ENCODE results near the gene P2RX5. TPM values are rescaled to one million over a fixed set of nuclear protein-coding genes. Genes with fewer than 3 reads are reported as not detected.
"Not testable (repeated sequence)": the region's sequence is repeated elsewhere in the genome, so short reads cannot be mapped to it uniquely, and the experiment has no call there.

The P2RX5 gene
- total and polyA plus RNA-seq, 10 donors: 62.5 to 313 (median 152) TPM

GRCh38 chr17:3739422-3740124, 43.6 kb upstream of the P2RX5 start:
- Histone ChIP-seq H3K27me3 (replicated peaks in 1 of 7) (no peaks in the 10 kb centered on the region), H3K4me1 (peaks cover 13 to 64% (median 34%) of the 10 kb centered on the region in 6 donors), H3K4me3 (no peak overlapping the region), H3K27ac (peak overlapping the region in 4 of 8 donors; percentile 15 to 79 (median 72)), H3K36me3 (no peaks in the 10 kb centered on the region), H3K9me3 (no peaks in the 10 kb centered on the region)
- intact Hi-C loops (cut with DNase I; ENCODE audit: low total_unique reads): loop anchor here (5.0 to 10.0 kb wide), 2 partner anchors 55 to 88 kb away; no protein-coding TSS in a partner anchor
- TF ChIP-seq POLR2AphosphoS5 (IDR thresholded peaks at IDR 0.05) (no peak), POLR2A (IDR thresholded peaks at IDR 0.05) (no peak)
- TF ChIP-seq, protein P1, sequence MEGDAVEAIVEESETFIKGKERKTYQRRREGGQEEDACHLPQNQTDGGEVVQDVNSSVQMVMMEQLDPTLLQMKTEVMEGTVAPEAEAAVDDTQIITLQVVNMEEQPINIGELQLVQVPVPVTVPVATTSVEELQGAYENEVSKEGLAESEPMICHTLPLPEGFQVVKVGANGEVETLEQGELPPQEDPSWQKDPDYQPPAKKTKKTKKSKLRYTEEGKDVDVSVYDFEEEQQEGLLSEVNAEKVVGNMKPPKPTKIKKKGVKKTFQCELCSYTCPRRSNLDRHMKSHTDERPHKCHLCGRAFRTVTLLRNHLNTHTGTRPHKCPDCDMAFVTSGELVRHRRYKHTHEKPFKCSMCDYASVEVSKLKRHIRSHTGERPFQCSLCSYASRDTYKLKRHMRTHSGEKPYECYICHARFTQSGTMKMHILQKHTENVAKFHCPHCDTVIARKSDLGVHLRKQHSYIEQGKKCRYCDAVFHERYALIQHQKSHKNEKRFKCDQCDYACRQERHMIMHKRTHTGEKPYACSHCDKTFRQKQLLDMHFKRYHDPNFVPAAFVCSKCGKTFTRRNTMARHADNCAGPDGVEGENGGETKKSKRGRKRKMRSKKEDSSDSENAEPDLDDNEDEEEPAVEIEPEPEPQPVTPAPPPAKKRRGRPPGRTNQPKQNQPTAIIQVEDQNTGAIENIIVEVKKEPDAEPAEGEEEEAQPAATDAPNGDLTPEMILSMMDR (IDR thresholded peaks at IDR 0.05 in 8 of 11, conservative IDR thresholded peaks at IDR 0.05 in 3 of 11): no peak
- no peak for DNase-seq
- 87 to 91% (median 89%) methylated on average over 16 of the region's 16 CpGs for WGBS, 5 donors

DNA sequence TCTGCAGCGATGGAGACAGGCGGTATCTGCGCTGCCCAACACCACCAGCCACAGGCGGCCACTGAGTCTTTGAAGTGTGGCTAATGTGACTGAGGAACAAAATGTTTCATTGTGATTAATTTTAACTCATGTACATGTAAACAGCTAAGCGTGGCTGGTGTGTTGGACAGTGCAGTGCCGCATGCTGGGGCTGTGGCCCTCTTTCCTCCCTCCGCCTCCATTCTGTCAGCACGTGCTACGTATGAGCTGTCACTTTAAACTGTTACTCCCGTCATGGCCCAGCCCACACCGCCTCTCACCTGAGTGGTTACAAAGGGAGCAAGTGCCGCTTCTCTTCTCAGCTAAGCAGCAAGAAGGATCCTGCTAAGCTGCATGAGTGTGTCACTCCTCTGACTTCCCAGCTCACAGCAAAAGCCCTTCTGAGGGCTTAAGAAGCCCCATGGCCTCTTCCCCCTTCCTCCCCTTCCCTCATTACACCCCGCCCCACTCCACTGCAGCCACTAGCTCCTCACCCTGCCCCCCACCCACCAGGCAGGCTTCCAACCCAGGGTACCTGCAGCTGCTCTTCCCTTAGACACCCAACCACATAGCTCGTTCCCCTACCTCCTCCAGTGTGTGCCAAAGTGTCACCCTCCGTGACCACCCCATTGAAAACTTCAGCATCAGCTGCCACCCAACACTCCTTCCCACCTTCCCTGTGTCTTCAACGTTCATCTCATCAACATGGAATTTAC, 42.8 kb upstream of the P2RX5 start:
- TF ChIP-seq, protein P1 (IDR thresholded peaks at IDR 0.05 in 8 of 11, conservative IDR thresholded peaks at IDR 0.05 in 3 of 11): no peak
- peak in 1 of 3 donors; percentile 16 for TF ChIP-seq POLR2AphosphoS5 (IDR thresholded peaks at IDR 0.05)

DNA sequence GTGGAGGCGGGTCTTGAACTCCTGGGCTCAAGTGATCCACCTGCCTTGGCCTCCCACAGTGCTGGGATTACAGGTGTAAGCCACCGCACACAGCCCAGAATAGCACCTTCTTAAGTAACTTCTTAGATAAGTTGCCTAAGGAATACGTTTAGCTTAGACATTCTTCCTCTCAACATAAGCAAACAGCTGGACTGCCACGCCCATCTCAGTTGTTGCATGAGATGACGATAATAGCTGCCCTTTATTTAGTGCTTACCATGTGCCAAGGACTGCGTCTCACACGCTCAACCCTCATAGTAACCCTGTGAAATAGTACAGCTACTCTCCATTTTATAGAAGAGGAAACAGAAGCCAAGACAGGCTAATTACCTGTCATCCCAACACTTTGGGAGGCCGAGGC, 39.6 kb upstream of the P2RX5 start:
- no peak overlapping the region for H3K27ac ChIP-seq
- no peak for DNase-seq
- intact Hi-C loops (cut with DNase I; ENCODE audit: low total_unique reads): loop anchor here (5.0 to 10.0 kb wide), 2 partner anchors 51 to 92 kb away; no protein-coding TSS in a partner anchor
- no peaks in the 10 kb centered on the region for H3K9me3 ChIP-seq
- peaks cover 15 to 81% (median 48%) of the 10 kb centered on the region in 6 donors for H3K4me1 ChIP-seq
- no peak overlapping the region for H3K4me3 ChIP-seq
- no peaks in the 10 kb centered on the region for H3K36me3 ChIP-seq
- no peaks in the 10 kb centered on the region for H3K27me3 ChIP-seq (replicated peaks in 1 of 7)
- TF ChIP-seq POLR2AphosphoS5 (IDR thresholded peaks at IDR 0.05): no peak
- no peak for TF ChIP-seq POLR2A (IDR thresholded peaks at IDR 0.05)
- TF ChIP-seq, protein P1 (IDR thresholded peaks at IDR 0.05 in 8 of 11, conservative IDR thresholded peaks at IDR 0.05 in 3 of 11): no peak
- 65 to 77% (median 76%) methylated on average over 8 of the region's 8 CpGs for WGBS, 5 donors

More for the DNA sequence above, 42.8 kb upstream of the P2RX5 start:
- Histone ChIP-seq H3K4me1 (peaks cover 13 to 67% (median 34%) of the 10 kb centered on the region in 6 donors), H3K36me3 (no peaks in the 10 kb centered on the region), H3K27ac (peak overlapping the region in 5 of 8 donors; percentile 13 to 79 (median 71)), H3K4me3 (no peak overlapping the region), H3K9me3 (no peaks in the 10 kb centered on the region), H3K27me3 (replicated peaks in 1 of 7) (no peaks in the 10 kb centered on the region)
- no peak for DNase-seq
- intact Hi-C loops (cut with DNase I; ENCODE audit: low total_unique reads): loop anchor here (5.0 to 10.0 kb wide), 2 partner anchors 54 to 89 kb away; no protein-coding TSS in a partner anchor
- WGBS, 5 donors: 62 to 68% (median 66%) methylated on average over 16 of the region's 16 CpGs

DNA sequence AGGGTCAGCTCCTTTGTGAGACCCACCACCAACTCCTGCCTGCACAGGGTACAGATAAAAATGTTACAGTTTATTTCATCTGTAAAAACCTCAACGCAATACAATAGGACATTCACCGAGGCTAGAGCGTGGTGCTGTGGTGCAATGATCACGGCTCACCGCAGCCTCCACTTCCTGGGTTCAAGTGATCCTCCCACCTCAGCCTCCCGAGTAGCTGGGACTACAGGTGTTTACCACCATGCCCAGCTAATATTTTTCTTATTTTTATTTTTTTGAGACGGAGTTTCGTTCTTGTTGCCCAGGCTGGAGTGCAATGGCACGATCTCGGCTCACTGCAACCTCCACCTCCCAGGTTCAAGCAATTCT, 38.9 kb upstream of the P2RX5 start:
- not testable (repeated sequence) for H3K36me3 ChIP-seq; H3K4me3 ChIP-seq; H3K9me3 ChIP-seq; H3K27ac ChIP-seq; H3K27me3 ChIP-seq (replicated peaks in 1 of 7); DNase-seq
- H3K4me1 ChIP-seq: peaks cover 15 to 75% (median 44%) of the 10 kb centered on the region in 6 donors
- intact Hi-C loops (cut with DNase I; ENCODE audit: low total_unique reads): loop anchor here (5.0 to 10.0 kb wide), 2 partner anchors 50 to 92 kb away; no protein-coding TSS in a partner anchor
- WGBS, 5 donors: 80 to 92% (median 91%) methylated on average over 10 of the region's 10 CpGs

All from spleen (tissue), 11 donors.